A549 treated with AZD9567 at 1 μM for 4 hours (cell line): ENCODE results near the gene TDRD9. TPM values are rescaled to one million over a fixed set of nuclear protein-coding genes. Genes with fewer than 3 reads are reported as not detected.

ENCODE experiments used
- total RNA-seq: library from RNA; stranded (reverse); fragments of 200-300 nt; extraction: Qiagen RNA extraction; gene quantifications from 5 replicates; pipeline ENCODE4 v1.2.3, GENCODE V29; 2022; ENCODE audit not compliant: insufficient read depth

The TDRD9 gene, protein sequence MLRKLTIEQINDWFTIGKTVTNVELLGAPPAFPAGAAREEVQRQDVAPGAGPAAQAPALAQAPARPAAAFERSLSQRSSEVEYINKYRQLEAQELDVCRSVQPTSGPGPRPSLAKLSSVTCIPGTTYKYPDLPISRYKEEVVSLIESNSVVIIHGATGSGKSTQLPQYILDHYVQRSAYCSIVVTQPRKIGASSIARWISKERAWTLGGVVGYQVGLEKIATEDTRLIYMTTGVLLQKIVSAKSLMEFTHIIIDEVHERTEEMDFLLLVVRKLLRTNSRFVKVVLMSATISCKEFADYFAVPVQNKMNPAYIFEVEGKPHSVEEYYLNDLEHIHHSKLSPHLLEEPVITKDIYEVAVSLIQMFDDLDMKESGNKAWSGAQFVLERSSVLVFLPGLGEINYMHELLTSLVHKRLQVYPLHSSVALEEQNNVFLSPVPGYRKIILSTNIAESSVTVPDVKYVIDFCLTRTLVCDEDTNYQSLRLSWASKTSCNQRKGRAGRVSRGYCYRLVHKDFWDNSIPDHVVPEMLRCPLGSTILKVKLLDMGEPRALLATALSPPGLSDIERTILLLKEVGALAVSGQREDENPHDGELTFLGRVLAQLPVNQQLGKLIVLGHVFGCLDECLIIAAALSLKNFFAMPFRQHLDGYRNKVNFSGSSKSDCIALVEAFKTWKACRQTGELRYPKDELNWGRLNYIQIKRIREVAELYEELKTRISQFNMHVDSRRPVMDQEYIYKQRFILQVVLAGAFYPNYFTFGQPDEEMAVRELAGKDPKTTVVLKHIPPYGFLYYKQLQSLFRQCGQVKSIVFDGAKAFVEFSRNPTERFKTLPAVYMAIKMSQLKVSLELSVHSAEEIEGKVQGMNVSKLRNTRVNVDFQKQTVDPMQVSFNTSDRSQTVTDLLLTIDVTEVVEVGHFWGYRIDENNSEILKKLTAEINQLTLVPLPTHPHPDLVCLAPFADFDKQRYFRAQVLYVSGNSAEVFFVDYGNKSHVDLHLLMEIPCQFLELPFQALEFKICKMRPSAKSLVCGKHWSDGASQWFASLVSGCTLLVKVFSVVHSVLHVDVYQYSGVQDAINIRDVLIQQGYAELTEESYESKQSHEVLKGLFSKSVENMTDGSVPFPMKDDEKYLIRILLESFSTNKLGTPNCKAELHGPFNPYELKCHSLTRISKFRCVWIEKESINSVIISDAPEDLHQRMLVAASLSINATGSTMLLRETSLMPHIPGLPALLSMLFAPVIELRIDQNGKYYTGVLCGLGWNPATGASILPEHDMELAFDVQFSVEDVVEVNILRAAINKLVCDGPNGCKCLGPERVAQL (N-terminal part only)
- 0.06 to 0.17 TPM (median 0.15 TPM) in 3 of 5 replicates, not detected in the others for total RNA-seq

DNA sequence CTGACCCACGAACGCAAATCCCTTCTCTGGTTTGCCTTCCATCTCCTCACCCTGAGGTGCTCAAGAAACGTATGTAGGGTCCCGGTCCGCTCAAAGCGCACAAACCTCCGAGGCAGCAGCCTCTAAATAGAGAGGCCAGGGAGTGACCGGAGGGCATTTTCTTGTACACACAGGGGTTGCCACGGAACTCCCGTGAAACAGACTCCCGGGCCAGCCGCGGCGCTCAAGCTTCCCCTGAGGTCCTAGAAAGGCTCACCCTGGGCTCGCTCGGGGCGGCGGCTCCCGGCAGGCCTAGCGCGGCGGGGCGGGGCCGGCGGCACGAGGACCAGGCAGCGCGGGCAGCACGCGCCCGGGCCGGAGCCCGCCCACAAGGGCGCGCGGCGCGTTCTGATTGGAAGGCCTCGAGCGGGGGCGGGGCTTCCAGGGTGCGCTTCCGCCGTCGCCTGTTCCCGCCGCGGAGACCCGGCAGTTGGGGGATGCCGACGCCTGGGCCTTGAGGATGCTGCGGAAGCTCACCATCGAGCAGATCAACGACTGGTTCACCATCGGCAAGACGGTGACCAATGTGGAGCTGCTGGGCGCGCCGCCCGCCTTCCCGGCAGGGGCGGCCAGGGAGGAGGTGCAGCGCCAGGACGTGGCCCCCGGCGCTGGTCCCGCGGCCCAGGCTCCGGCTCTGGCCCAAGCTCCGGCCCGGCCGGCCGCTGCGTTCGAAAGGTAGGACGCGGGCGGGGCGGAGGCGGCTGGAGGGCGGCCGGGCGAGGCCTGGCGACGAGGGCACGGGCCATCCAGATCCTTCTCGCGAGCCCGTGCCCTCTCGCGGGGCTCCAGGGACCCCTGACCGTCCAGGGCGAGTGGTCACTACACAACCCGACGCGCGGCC lies at the start of gene TDRD9:
Gene TDRD9 (plus strand): TSS at position 446 of the 880 bp plus-strand sequence. CDS start 54 bp downstream, at position 500.

DNA sequence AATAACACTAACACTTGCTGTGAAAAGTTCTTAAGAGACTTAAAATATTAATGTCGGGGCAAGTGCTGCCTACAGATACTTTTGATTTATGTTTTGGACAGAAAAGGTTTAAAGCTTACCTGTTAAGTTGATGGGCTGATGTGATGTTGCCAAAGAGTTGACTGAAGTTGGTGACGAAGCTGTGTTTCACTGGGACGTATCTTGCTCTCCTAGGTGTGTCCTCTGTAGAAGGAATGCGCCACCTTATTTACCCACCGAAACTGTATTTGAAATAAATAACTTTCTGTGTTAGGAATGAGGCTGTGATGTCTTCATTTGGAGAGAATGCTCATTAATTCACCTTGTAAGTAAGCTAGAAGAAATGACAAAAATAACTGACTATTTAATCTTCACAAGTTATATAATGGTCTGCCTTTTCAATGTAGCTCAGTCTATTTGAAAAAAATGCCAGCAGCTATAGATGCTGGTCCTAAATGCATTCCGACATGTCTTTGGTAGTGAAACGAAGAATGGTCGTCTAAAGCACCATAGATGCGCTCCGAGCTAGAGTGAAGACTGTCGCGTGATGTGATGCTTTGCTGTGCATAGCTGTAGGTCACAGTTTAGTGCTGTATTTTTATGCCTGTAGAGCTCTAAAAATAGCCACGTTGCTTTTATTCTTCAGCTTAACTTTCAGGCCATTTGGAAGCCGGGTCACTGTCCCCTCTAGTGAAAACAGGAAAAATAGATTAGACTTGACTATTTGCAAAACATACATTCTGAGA lies 13.9 kb downstream of the TDRD9 start, which contains the start of gene RD3L:
Gene RD3L (minus strand): TSS at position 557 of the 764 bp plus-strand sequence. CDS start 834 bp downstream, outside the sequence.

DNA sequence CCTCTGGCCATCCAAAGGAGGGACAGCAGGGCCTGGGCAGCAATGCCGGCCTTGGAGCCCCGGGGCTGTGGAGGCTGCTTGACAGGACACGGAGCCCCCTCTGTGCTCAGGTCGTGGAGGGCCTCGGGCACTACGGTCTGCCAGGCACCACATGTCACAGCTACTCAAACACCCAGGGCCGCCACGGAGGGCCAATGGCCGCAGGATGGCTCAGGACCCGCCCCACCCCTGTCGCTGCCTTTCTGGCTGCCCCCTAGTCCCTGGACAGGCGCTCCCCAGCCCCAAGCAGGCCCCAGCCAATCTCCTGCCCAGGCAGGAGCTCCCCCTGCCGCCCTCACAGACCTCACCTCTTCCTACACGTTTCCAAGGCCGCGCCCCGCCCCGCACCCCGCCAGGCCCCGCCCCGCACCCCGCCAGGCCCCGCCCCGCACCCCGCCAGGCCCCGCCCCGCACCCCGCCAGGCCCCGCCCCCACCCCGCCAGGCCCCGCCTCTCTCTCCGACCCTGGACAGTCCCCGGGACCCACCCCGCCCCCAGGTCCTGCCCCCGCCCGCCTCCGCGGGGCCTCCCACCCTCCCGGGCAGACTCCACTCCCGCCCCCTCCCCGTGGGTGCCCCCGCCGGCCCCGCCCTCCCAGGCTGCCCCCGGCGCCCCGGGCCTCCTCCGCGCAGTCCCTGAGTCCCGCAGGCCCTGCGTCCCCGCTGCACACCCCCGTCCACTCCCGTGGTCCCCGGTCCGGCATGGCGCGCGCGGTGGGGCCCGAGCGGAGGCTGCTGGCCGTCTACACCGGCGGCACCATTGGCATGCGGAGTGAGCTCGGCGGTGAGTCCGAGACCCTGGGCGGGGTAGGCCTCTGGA lies 157.0 kb downstream of the TDRD9 start, which contains the start of gene ASPG:
Gene ASPG (plus strand): TSS at position 669 of the 857 bp plus-strand sequence. CDS start 71 bp downstream, at position 740.

Other genes starting within 250 kb of the TDRD9 start
- gene XRCC3, start 213.0 kb upstream of the TDRD9 start, total RNA-seq: 28.8 to 32.1 TPM (median 30.2 TPM) in 5 replicates
- 40.3 to 54.0 TPM (median 47.6 TPM) in 5 replicates for gene ZFYVE21, start 212.6 kb upstream of the TDRD9 start, total RNA-seq
- gene PPP1R13B, start 80.9 kb upstream of the TDRD9 start, total RNA-seq: 5.5 to 7.7 TPM (median 6.6 TPM) in 5 replicates
- not detected in 5 replicates for gene RD3L, start 14.1 kb downstream of the TDRD9 start, total RNA-seq
- gene ASPG, start 157.2 kb downstream of the TDRD9 start, total RNA-seq: 0.04 to 0.09 TPM in 2 of 5 replicates, not detected in the others
- gene KIF26A, start 210.1 kb downstream of the TDRD9 start, total RNA-seq: 1.2 to 5.0 TPM (median 4.5 TPM) in 5 replicates